Transverse colon (tissue), 4 donors: Measurements from ENCODE around the gene PUSL1. TPM values are rescaled to one million over a fixed set of nuclear protein-coding genes. Genes with fewer than 3 reads are reported as not detected.

Experiments
- DNase-seq: peaks from one replicate; pipeline ENCODE4 v3.0.0-alpha.2; 2019
- H3K27ac ChIP-seq, 4 donors: fragments of 200-600 bp; sonication (generic); 2 replicates each; pipeline ENCODE4 v1.5.1; 2016 to 2018; ENCODE audit warnings: inconsistent platforms in 4 of 4
- H3K27me3 ChIP-seq: fragments of 200-600 bp; sonication (generic); 2 replicates; pipeline ENCODE4 v1.5.1; 2017; ENCODE audit warnings: inconsistent platforms
- H3K36me3 ChIP-seq, 4 donors: fragments of 200-600 bp; sonication (generic); 2 replicates each; pipeline ENCODE4 v1.5.1; 2017 to 2019; ENCODE audit warnings: inconsistent platforms in 4 of 4
- H3K4me1 ChIP-seq, 4 donors: fragments of 200-600 bp; sonication (generic); 2 replicates each; pipeline ENCODE4 v1.5.1; 2017 to 2020; ENCODE audit warnings: inconsistent platforms in 4 of 4
- H3K4me3 ChIP-seq, 4 donors: fragments of 200-600 bp; sonication (generic); 1 replicate in 1 of 4; 2 replicates in 3 of 4; pipeline versions ENCODE4 v1.5.1 to v1.6.1; 2017 to 2019; ENCODE audit warnings: inconsistent platforms in 4 of 4
- H3K9me3 ChIP-seq, 2 donors: fragments of 200-600 bp; sonication (generic); 2 replicates each; pipeline ENCODE4 v1.5.1; 2017 to 2019; ENCODE audit warnings: inconsistent platforms in 2 of 2
- CTCF ChIP-seq, 5 experiments: fragments of 200-600 bp in 3 of 5; fragments of 450-650 bp in 2 of 5; sonication (generic) in 3 of 5; IDR thresholded peaks; 1 replicate in 2 of 5; 2 replicates in 3 of 5; pipeline ENCODE4 v1.5.1; 2016 to 2017; ENCODE audit warnings: antibody characterized with exemption in 5 of 5, inconsistent platforms in 3 of 5, mild to moderate bottlenecking in 2 of 5, moderate library complexity in 1 of 5
- EP300 ChIP-seq: sonication (generic); formaldehyde crosslinking; IDR thresholded peaks from one replicate; pipeline ENCODE4 v1.6.1; 2017; ENCODE audit warnings: antibody characterized with exemption, low read depth
- POLR2A ChIP-seq: fragments of 450-650 bp; IDR thresholded peaks from one replicate; pipeline ENCODE4 v1.6.1; 2016; ENCODE audit warnings: antibody characterized with exemption, mild to moderate bottlenecking, moderate library complexity
- POLR2AphosphoS5 ChIP-seq, 3 donors: sonication (generic); formaldehyde crosslinking; IDR thresholded peaks; one replicate each; pipeline ENCODE4 v1.6.1; 2016; ENCODE audit warnings: antibody characterized with exemption in 3 of 3
- WGBS, 2 donors: methylation state at CpG; one replicate each; pipeline ENCODE4 v1.1.5; 2018; ENCODE audit warnings: low coverage in 1 of 2; 5-methylcytosine and 5-hydroxymethylcytosine counted together
- in situ Hi-C, 4 donors: fragments of 200-750 bp; cut with MboI; loops; one replicate each; pipeline versions ENCODE4 v1.15.0 to v1.15.1; 2017; ENCODE audit warnings: low sequenced_read_pairs in 3 of 4, low pct_ligation_motif_present in 1 of 4, low pct_unique_long_range_greater_than_20kb in 1 of 4
- intact Hi-C: fragments of 100-400 bp; cut with DNase I; formaldehyde crosslinking; loops from one replicate; pipeline ENCODE4 v1.15.1; 2023; ENCODE audit warnings: low total_unique reads
- total RNA-seq, 4 donors: library from RNA; depleted of rRNA; stranded (reverse); fragments of >200 nt; gene quantifications; one replicate each; pipeline ENCODE4 v1.1.0, GENCODE V29; 2016

PUSL1 gene
- total RNA-seq, 4 donors from 2014 or later: 7.0 to 35.9 (median 20.5) TPM

- H3K9me3 ChIP-seq: no peaks in the 10 kb centered on the region
- peaks cover 61% of the 10 kb centered on the region for H3K27me3 ChIP-seq
- H3K4me3 ChIP-seq: peak within 1 kb of the TSS; percentile 19 to 54 (median 40)
- peak; percentile 68 for DNase-seq
- TF ChIP-seq POLR2AphosphoS5 (IDR thresholded peaks at IDR 0.05) (peak; percentile 26 to 71 (median 62)), POLR2A (peak; percentile 33), EP300 (no peak), CTCF (IDR thresholded peaks at IDR 0.05) (no peak)
- H3K27ac ChIP-seq: peak within 1 kb of the TSS; percentile 86 to 92 (median 89)
- no peaks in the 10 kb centered on the region for H3K36me3 ChIP-seq
- intact Hi-C loops: no loop called here
- WGBS, 2 donors: 12% methylated on average over 14 of the region's 29 CpGs; no CpG with 5 or more reads in 1 of the 2 donors
- in situ Hi-C loops: no loop called here
- H3K4me1 ChIP-seq: peaks cover 16 to 70% (median 37%) of the 10 kb centered on the region in 4 donors
Observed at GRCh38 chr1:1358433-1359271, 50.3 kb downstream of the PUSL1 start, which contains the start of gene MXRA8. MXRA8 (minus strand) TSS chr1:1358555; CDS start chr1:1358504, 51 bp downstream.

GRCh38 chr1:1359308-1359663, 50.9 kb downstream of the PUSL1 start:
- Histone ChIP-seq H3K4me1 (peaks cover 15 to 66% (median 34%) of the 10 kb centered on the region in 4 donors), H3K36me3 (no peaks in the 10 kb centered on the region), H3K9me3 (no peaks in the 10 kb centered on the region), H3K4me3 (no peak overlapping the region), H3K27me3 (peaks cover 54% of the 10 kb centered on the region), H3K27ac (peak overlapping the region; percentile 86 to 92 (median 89))
- TF ChIP-seq POLR2AphosphoS5 (IDR thresholded peaks at IDR 0.05): no peak
- TF ChIP-seq EP300: no peak
- TF ChIP-seq CTCF (IDR thresholded peaks at IDR 0.05): no peak
- no peak for TF ChIP-seq POLR2A
- in situ Hi-C loops: no loop called here
- no peak for DNase-seq
- intact Hi-C loops: no loop called here
- WGBS, 2 donors: 46 to 50% methylated on average over 4 to 6 of the region's 6 CpGs

- H3K27me3 ChIP-seq: peaks cover 49% of the 10 kb centered on the region
- in situ Hi-C loops: no loop called here
- no peak for DNase-seq
- no peaks in the 10 kb centered on the region for H3K9me3 ChIP-seq
- H3K27ac ChIP-seq: peak overlapping the region; percentile 86 to 92 (median 89)
- H3K4me3 ChIP-seq: no peak overlapping the region
- WGBS, 2 donors: 55% methylated on average over 18 of the region's 28 CpGs; no CpG with 5 or more reads in 1 of the 2 donors
- peaks cover 15 to 60% (median 30%) of the 10 kb centered on the region in 4 donors for H3K4me1 ChIP-seq
- H3K36me3 ChIP-seq: no peaks in the 10 kb centered on the region
- intact Hi-C loops: no loop called here
- no peak for TF ChIP-seq POLR2A
- no peak for TF ChIP-seq CTCF (IDR thresholded peaks at IDR 0.05)
- no peak for TF ChIP-seq POLR2AphosphoS5 (IDR thresholded peaks at IDR 0.05)
- no peak for TF ChIP-seq EP300
Observed at GRCh38 chr1:1359664-1360468, 51.5 kb downstream of the PUSL1 start.

- intact Hi-C loops (no loop called here), in situ Hi-C loops (no loop called here)
- Histone ChIP-seq H3K27ac (peak overlapping the region; percentile 86 to 92 (median 89)), H3K9me3 (no peaks in the 10 kb centered on the region), H3K27me3 (peaks cover 41% of the 10 kb centered on the region), H3K36me3 (no peaks in the 10 kb centered on the region), H3K4me3 (no peak overlapping the region), H3K4me1 (peaks cover 12 to 52% (median 22%) of the 10 kb centered on the region in 4 donors)
- WGBS, 2 donors: 59 to 76% methylated on average over 8 to 20 of the region's 20 CpGs
- DNase-seq: peak; percentile 57
- TF ChIP-seq POLR2AphosphoS5 (IDR thresholded peaks at IDR 0.05): peak; percentile 32 to 37 (median 35)
- TF ChIP-seq POLR2A: no peak
- no peak for TF ChIP-seq EP300
- no peak for TF ChIP-seq CTCF (IDR thresholded peaks at IDR 0.05)
Observed at GRCh38 chr1:1360506-1361169, 52.2 kb downstream of the PUSL1 start.
